Naive thymus-derived CD8-positive, alpha-beta T cell (primary cell): ENCODE results near the gene TMTC2. TPM values are rescaled to one million over a fixed set of nuclear protein-coding genes. Genes with fewer than 3 reads are reported as not detected.

Experiments
- ATAC-seq, 2 donors: fragments of 150-1000 bp; cut with Tn5 transposase in 1 of 2; sonication (Bioruptor Pico), chemical (Tn5 transposase) in 1 of 2; 1 replicate in 1 of 2; 2 replicates in 1 of 2; pipeline ENCODE4 v1.10.0; 2021; ENCODE audit warnings: mild to moderate bottlenecking in 2 of 2, moderate library complexity in 2 of 2
- POLR2A ChIA-PET: fragments of 350-600 bp; sonication (Branson Sonifier 250); formaldehyde crosslinking; loops from one replicate; lab custom pipeline; 2021; ENCODE audit warnings: antibody characterized with exemption; lab: Charles Lee
- DNase-seq, 10 donors: peaks; one replicate each; pipeline versions ENCODE4 v3.0.0 to v3.0.0-alpha.2; 2020 to 2022
- H3K27ac Mint-ChIP-seq, 10 donors: one replicate each; pipeline ENCODE4 v1.8.0; 2020 to 2022; ENCODE audit warnings: mild to moderate bottlenecking in 10 of 10, mixed read lengths in 10 of 10, moderate library complexity in 4 of 10, inconsistent platforms in 1 of 10
- H3K27me3 Mint-ChIP-seq, 5 donors: one replicate each; pipeline ENCODE4 v1.8.0; 2021 to 2022; ENCODE audit warnings: mixed read lengths in 5 of 5
- H3K36me3 Mint-ChIP-seq, 3 donors: one replicate each; pipeline ENCODE4 v1.8.0; 2020 to 2022; ENCODE audit warnings: mixed read lengths in 3 of 3, mild to moderate bottlenecking in 2 of 3, inconsistent platforms in 1 of 3
- H3K4me1 Mint-ChIP-seq, 4 donors: one replicate each; pipeline ENCODE4 v1.8.0; 2021 to 2022; ENCODE audit warnings: mixed read lengths in 4 of 4
- H3K4me3 Mint-ChIP-seq, 10 donors: one replicate each; pipeline ENCODE4 v1.8.0; 2020 to 2022; ENCODE audit warnings: mild to moderate bottlenecking in 10 of 10, mixed read lengths in 10 of 10, moderate library complexity in 6 of 10, inconsistent platforms in 1 of 10
- H3K9me3 Mint-ChIP-seq, 9 donors: one replicate each; pipeline ENCODE4 v1.8.0; 2020 to 2022; ENCODE audit warnings: mixed read lengths in 9 of 9, mild to moderate bottlenecking in 3 of 9, inconsistent platforms in 1 of 9, moderate library complexity in 1 of 9
- polyA plus RNA-seq, 3 donors: library from polyadenylated mRNA; unstranded; fragments of 300-500 nt; fragmentation: Illumina TruSeq; gene quantifications; one replicate each; pipeline ENCODE4 v1.2.3, GENCODE V29; 2021
- total RNA-seq, 8 experiments: library from RNA in 2 of 8; stranded (reverse) in 2 of 8; gene quantifications; one replicate each; pipeline ENCODE4 v1.2.3 and lab custom pipeline; 2021 to 2026

TMTC2 gene
- total and polyA plus RNA-seq, 5 experiments from 2014 or later: 0.14 to 4.0 (median 1.9) TPM; not detected in 1

GRCh38 chr12:82970614-82971013 lies 283.9 kb downstream of the TMTC2 start:
- Mint-ChIP-seq H3K27me3 (no peaks in the 10 kb centered on the region), H3K9me3 (no peaks in the 10 kb centered on the region), H3K4me1 (peaks cover 0 to 5% (median 0%) of the 10 kb centered on the region in 4 donors), H3K36me3 (peaks cover 0 to 2% (median 0%) of the 10 kb centered on the region in 3 donors), H3K27ac (no peak overlapping the region), H3K4me3 (no peak overlapping the region)
- no peak for ATAC-seq
- POLR2A ChIA-PET: no interaction called here
- DNase-seq: no peak

- ATAC-seq (no peak), DNase-seq (no peak)
- H3K4me3 Mint-ChIP-seq: no peak overlapping the region
- no peaks in the 10 kb centered on the region for H3K9me3 Mint-ChIP-seq
- H3K36me3 Mint-ChIP-seq: peaks cover 0 to 2% (median 0%) of the 10 kb centered on the region in 3 donors
- POLR2A ChIA-PET: no interaction called here
- no peak overlapping the region for H3K27ac Mint-ChIP-seq
- H3K27me3 Mint-ChIP-seq: no peaks in the 10 kb centered on the region
- H3K4me1 Mint-ChIP-seq: no peaks in the 10 kb centered on the region
Measured at GRCh38 chr12:82971584-82971983, 284.9 kb downstream of the TMTC2 start.

GRCh38 chr12:82972624-82973023 lies 285.9 kb downstream of the TMTC2 start:
- POLR2A ChIA-PET: no interaction called here
- H3K9me3 Mint-ChIP-seq: no peaks in the 10 kb centered on the region
- H3K36me3 Mint-ChIP-seq: peaks cover 0 to 2% (median 0%) of the 10 kb centered on the region in 3 donors
- no peaks in the 10 kb centered on the region for H3K27me3 Mint-ChIP-seq
- no peak overlapping the region for H3K27ac Mint-ChIP-seq
- no peak for DNase-seq
- H3K4me3 Mint-ChIP-seq: no peak overlapping the region
- no peaks in the 10 kb centered on the region for H3K4me1 Mint-ChIP-seq
- ATAC-seq: no peak

- POLR2A ChIA-PET: no interaction called here
- no peaks in the 10 kb centered on the region for H3K27me3 Mint-ChIP-seq
- H3K4me3 Mint-ChIP-seq: no peak overlapping the region
- H3K9me3 Mint-ChIP-seq: no peaks in the 10 kb centered on the region
- no peak overlapping the region for H3K27ac Mint-ChIP-seq
- no peaks in the 10 kb centered on the region for H3K4me1 Mint-ChIP-seq
- no peak for DNase-seq
- ATAC-seq: no peak
- no peaks in the 10 kb centered on the region for H3K36me3 Mint-ChIP-seq
Measured at GRCh38 chr12:82973592-82973991, 286.9 kb downstream of the TMTC2 start.

GRCh38 chr12:82981150-82981549 lies 294.4 kb downstream of the TMTC2 start:
- no peaks in the 10 kb centered on the region for H3K4me1 Mint-ChIP-seq
- POLR2A ChIA-PET: no interaction called here
- no peak for ATAC-seq
- H3K36me3 Mint-ChIP-seq: no peaks in the 10 kb centered on the region
- no peaks in the 10 kb centered on the region for H3K27me3 Mint-ChIP-seq
- no peak overlapping the region for H3K4me3 Mint-ChIP-seq
- no peak overlapping the region for H3K27ac Mint-ChIP-seq
- no peak for DNase-seq
- peaks cover 0 to 4% (median 0%) of the 10 kb centered on the region in 9 donors for H3K9me3 Mint-ChIP-seq

- Mint-ChIP-seq H3K27ac (no peak overlapping the region), H3K9me3 (peaks cover 0 to 2% (median 0%) of the 10 kb centered on the region in 9 donors), H3K4me1 (no peaks in the 10 kb centered on the region), H3K27me3 (no peaks in the 10 kb centered on the region), H3K36me3 (no peaks in the 10 kb centered on the region), H3K4me3 (no peak overlapping the region)
- ATAC-seq: no peak
- POLR2A ChIA-PET: no interaction called here
- no peak for DNase-seq
Measured at GRCh38 chr12:82994117-82994516, 307.4 kb downstream of the TMTC2 start.

GRCh38 chr12:82996168-82996812 lies 309.6 kb downstream of the TMTC2 start:
- no peaks in the 10 kb centered on the region for H3K27me3 Mint-ChIP-seq
- ATAC-seq (no peak), DNase-seq (no peak)
- no peak overlapping the region for H3K27ac Mint-ChIP-seq
- H3K9me3 Mint-ChIP-seq: peaks cover 0 to 10% (median 0%) of the 10 kb centered on the region in 9 donors
- H3K36me3 Mint-ChIP-seq: peaks cover 0 to 2% (median 0%) of the 10 kb centered on the region in 3 donors
- H3K4me3 Mint-ChIP-seq: no peak overlapping the region
- POLR2A ChIA-PET: no interaction called here
- no peaks in the 10 kb centered on the region for H3K4me1 Mint-ChIP-seq

GRCh38 chr12:82998509-82998908 lies 311.8 kb downstream of the TMTC2 start:
- H3K9me3 Mint-ChIP-seq: peaks cover 0 to 10% (median 0%) of the 10 kb centered on the region in 9 donors
- H3K36me3 Mint-ChIP-seq: peaks cover 0 to 2% (median 0%) of the 10 kb centered on the region in 3 donors
- H3K27me3 Mint-ChIP-seq: no peaks in the 10 kb centered on the region
- H3K4me3 Mint-ChIP-seq: no peak overlapping the region
- no peak overlapping the region for H3K27ac Mint-ChIP-seq
- no peak for DNase-seq
- no peak for ATAC-seq
- H3K4me1 Mint-ChIP-seq: no peaks in the 10 kb centered on the region
- POLR2A ChIA-PET: no interaction called here

- H3K4me3 Mint-ChIP-seq: no peak overlapping the region
- no peak for ATAC-seq
- H3K36me3 Mint-ChIP-seq: peaks cover 0 to 13% (median 10%) of the 10 kb centered on the region in 3 donors
- H3K9me3 Mint-ChIP-seq: peaks cover 0 to 26% (median 3%) of the 10 kb centered on the region in 9 donors
- no peak overlapping the region for H3K27ac Mint-ChIP-seq
- no peaks in the 10 kb centered on the region for H3K4me1 Mint-ChIP-seq
- no peak for DNase-seq
- POLR2A ChIA-PET: no interaction called here
- H3K27me3 Mint-ChIP-seq: no peaks in the 10 kb centered on the region
Measured at GRCh38 chr12:83003026-83003425, 316.3 kb downstream of the TMTC2 start.

GRCh38 chr12:83005534-83006197 lies 319.0 kb downstream of the TMTC2 start:
- peaks cover 8 to 42% (median 21%) of the 10 kb centered on the region in 9 donors for H3K9me3 Mint-ChIP-seq
- no peak overlapping the region for H3K4me3 Mint-ChIP-seq
- DNase-seq: no peak
- no peaks in the 10 kb centered on the region for H3K4me1 Mint-ChIP-seq
- no peak for ATAC-seq
- H3K27me3 Mint-ChIP-seq: no peaks in the 10 kb centered on the region
- H3K36me3 Mint-ChIP-seq: peaks cover 2 to 34% (median 25%) of the 10 kb centered on the region in 3 donors
- no peak overlapping the region for H3K27ac Mint-ChIP-seq
- POLR2A ChIA-PET: no interaction called here

GRCh38 chr12:83008703-83009102 lies 322.0 kb downstream of the TMTC2 start:
- ATAC-seq: no peak
- Mint-ChIP-seq H3K4me3 (no peak overlapping the region), H3K4me1 (no peaks in the 10 kb centered on the region), H3K27ac (no peak overlapping the region), H3K27me3 (no peaks in the 10 kb centered on the region), H3K9me3 (peaks cover 8 to 44% (median 25%) of the 10 kb centered on the region in 9 donors), H3K36me3 (peaks cover 2 to 42% (median 28%) of the 10 kb centered on the region in 3 donors)
- POLR2A ChIA-PET: no interaction called here
- DNase-seq: no peak

- Mint-ChIP-seq H3K9me3 (peaks cover 8 to 44% (median 25%) of the 10 kb centered on the region in 9 donors), H3K4me3 (no peak overlapping the region), H3K4me1 (no peaks in the 10 kb centered on the region), H3K27ac (no peak overlapping the region), H3K36me3 (peaks cover 2 to 42% (median 28%) of the 10 kb centered on the region in 3 donors), H3K27me3 (no peaks in the 10 kb centered on the region)
- POLR2A ChIA-PET: no interaction called here
- no peak for ATAC-seq
- no peak for DNase-seq
Measured at GRCh38 chr12:83010169-83010804, 323.6 kb downstream of the TMTC2 start.
